ENCODE results near the gene EML6. TPM values are rescaled to one million over a fixed set of nuclear protein-coding genes. Genes with fewer than 3 reads are reported as not detected.

Gene EML6
- polyA plus RNA-seq, 1 donor (not counting 4 experiments of a cell fraction or from before 2014, with no cell fraction given): 0.96 TPM

DNA sequence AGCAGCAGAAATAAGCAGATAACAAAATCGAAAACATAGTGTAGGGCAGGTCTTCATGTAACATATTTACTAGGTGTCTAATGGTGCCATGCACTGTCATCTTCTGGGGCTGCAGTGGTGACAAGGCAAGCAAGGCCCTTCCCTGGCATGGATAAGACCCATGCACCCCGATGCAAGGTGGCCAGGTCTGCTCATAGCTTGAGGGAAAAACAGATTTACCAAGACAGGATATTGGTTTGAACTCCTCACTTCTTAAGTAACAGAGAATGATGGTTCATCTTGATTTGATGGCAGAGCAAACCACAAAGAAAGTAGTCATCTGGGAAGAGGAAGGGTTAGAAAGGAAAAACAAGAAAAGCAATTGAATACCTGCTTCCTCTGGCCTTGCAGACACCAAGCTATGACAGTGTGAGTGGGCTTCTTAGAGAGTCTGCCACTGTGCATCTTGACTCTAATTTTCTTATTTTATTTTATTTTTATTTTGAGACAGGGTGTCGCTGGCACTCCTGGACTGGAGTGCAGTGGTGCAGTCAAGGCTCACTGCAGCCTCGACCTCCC, 35.8 kb upstream of the EML6 start:
- H3K9me3 ChIP-seq (ENCODE audit: control insufficient read depth, low read depth, low read length): no peaks in the 10 kb centered on the region
- TF ChIP-seq, protein P1, sequence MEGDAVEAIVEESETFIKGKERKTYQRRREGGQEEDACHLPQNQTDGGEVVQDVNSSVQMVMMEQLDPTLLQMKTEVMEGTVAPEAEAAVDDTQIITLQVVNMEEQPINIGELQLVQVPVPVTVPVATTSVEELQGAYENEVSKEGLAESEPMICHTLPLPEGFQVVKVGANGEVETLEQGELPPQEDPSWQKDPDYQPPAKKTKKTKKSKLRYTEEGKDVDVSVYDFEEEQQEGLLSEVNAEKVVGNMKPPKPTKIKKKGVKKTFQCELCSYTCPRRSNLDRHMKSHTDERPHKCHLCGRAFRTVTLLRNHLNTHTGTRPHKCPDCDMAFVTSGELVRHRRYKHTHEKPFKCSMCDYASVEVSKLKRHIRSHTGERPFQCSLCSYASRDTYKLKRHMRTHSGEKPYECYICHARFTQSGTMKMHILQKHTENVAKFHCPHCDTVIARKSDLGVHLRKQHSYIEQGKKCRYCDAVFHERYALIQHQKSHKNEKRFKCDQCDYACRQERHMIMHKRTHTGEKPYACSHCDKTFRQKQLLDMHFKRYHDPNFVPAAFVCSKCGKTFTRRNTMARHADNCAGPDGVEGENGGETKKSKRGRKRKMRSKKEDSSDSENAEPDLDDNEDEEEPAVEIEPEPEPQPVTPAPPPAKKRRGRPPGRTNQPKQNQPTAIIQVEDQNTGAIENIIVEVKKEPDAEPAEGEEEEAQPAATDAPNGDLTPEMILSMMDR (optimal IDR thresholded peaks at IDR 0.05 in 1 of 3, IDR thresholded peaks at IDR 0.05 in 1 of 3, conservative IDR thresholded peaks at IDR 0.05 in 1 of 3; ENCODE audit: extremely low read depth in 1 of 3, insufficient read depth in 2 of 3, low read length in 3 of 3): no peak
- TF ChIP-seq EZH2 (IDR thresholded peaks at IDR 0.05; ENCODE audit: low read length): no peak
- FAIRE-seq: no peak

DNA sequence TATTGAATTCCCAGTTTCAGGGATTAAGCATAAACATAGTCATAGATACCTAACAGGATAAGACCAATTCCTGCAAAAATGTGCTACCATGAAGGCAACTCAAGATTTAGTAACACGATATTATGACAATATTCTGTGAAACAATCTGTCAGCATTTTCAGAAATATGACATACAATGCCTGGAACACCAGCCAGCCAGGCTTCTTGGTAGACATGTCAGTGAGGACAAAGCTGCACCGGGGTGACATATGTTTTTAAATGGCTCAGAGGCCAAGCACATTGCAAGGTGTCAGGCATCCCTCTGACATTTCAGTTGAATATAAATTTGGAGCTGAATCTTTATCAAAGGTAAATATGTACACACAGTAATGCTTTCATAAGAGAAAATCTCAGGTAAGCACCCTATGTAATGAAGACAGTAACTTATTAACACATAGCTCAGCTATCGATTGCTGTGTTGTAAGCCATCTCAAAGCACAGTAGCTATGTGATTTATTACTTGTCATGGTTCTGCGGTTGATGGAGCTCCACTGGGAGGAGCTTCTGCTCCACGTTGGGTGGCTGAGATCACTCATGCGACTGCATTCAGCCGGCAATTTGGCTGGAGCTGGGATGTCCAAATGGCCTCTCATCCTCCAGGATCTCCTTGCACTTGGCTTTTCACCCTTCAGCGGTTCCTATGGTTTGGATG, 31.9 kb upstream of the EML6 start:
- dilution Hi-C loops (cut with MboI; ENCODE audit: extremely low pct_ligation_motif_present, low sequenced_read_pairs): no loop called here
- Histone ChIP-seq H3K9me1 (ENCODE audit: control insufficient read depth, extremely low read depth, insufficient read depth, low read length) (no peaks in the 10 kb centered on the region), H3K4me3 (ENCODE audit: control insufficient read depth in 2 of 3, extremely low read depth in 1 of 3, insufficient read depth in 2 of 3, low read depth in 1 of 3, low read length in 3 of 3) (no peak overlapping the region), H3K4me2 (ENCODE audit: control insufficient read depth, extremely low read depth, insufficient read depth, low read depth, low read length) (no peak overlapping the region), H3K27me3 (ENCODE audit: control insufficient read depth, extremely low read depth, insufficient read depth, low read length) (no peaks in the 10 kb centered on the region), H3K79me2 (ENCODE audit: control insufficient read depth, insufficient read depth, low read length) (no peaks in the 10 kb centered on the region), H4K20me1 (ENCODE audit: control insufficient read depth, extremely low read depth, insufficient read depth, low read length) (no peaks in the 10 kb centered on the region), H3K4me1 (ENCODE audit: control insufficient read depth, extremely low read depth, insufficient read depth, low read length) (no peaks in the 10 kb centered on the region), H3K9ac (ENCODE audit: control insufficient read depth, extremely low read depth, insufficient read depth, low read length) (no peak overlapping the region), H3K27ac (ENCODE audit: control insufficient read depth, insufficient read depth, low read length) (no peak overlapping the region), H3K36me3 (ENCODE audit: control insufficient read depth in 2 of 2, extremely low read depth in 1 of 2, insufficient read depth in 2 of 2, low read length in 2 of 2) (no peaks in the 10 kb centered on the region), H2AFZ (ENCODE audit: control insufficient read depth, low read length) (no peak overlapping the region), H3K9me3 (ENCODE audit: control insufficient read depth, low read depth, low read length) (no peaks in the 10 kb centered on the region)
- FAIRE-seq (no peak), DNase-seq (ENCODE audit: low read depth, low spot score) (no peak)
- TF ChIP-seq EZH2 (IDR thresholded peaks at IDR 0.05; ENCODE audit: low read length): no peak
- TF ChIP-seq, protein P1 (optimal IDR thresholded peaks at IDR 0.05 in 1 of 3, IDR thresholded peaks at IDR 0.05 in 1 of 3, conservative IDR thresholded peaks at IDR 0.05 in 1 of 3; ENCODE audit: extremely low read depth in 1 of 3, insufficient read depth in 2 of 3, low read length in 3 of 3): no peak

More for the DNA sequence above, 35.8 kb upstream of the EML6 start:
- Histone ChIP-seq H3K27ac (ENCODE audit: control insufficient read depth, insufficient read depth, low read length) (no peak overlapping the region), H3K27me3 (ENCODE audit: control insufficient read depth, extremely low read depth, insufficient read depth, low read length) (no peaks in the 10 kb centered on the region), H4K20me1 (ENCODE audit: control insufficient read depth, extremely low read depth, insufficient read depth, low read length) (no peaks in the 10 kb centered on the region), H3K9ac (ENCODE audit: control insufficient read depth, extremely low read depth, insufficient read depth, low read length) (no peak overlapping the region), H3K4me3 (ENCODE audit: control insufficient read depth in 2 of 3, extremely low read depth in 1 of 3, insufficient read depth in 2 of 3, low read depth in 1 of 3, low read length in 3 of 3) (no peak overlapping the region), H3K4me2 (ENCODE audit: control insufficient read depth, extremely low read depth, insufficient read depth, low read depth, low read length) (no peak overlapping the region), H3K9me1 (ENCODE audit: control insufficient read depth, extremely low read depth, insufficient read depth, low read length) (no peaks in the 10 kb centered on the region), H3K79me2 (ENCODE audit: control insufficient read depth, insufficient read depth, low read length) (no peaks in the 10 kb centered on the region), H2AFZ (ENCODE audit: control insufficient read depth, low read length) (no peak overlapping the region), H3K4me1 (ENCODE audit: control insufficient read depth, extremely low read depth, insufficient read depth, low read length) (peaks cover 4% of the 10 kb centered on the region), H3K36me3 (ENCODE audit: control insufficient read depth in 2 of 2, extremely low read depth in 1 of 2, insufficient read depth in 2 of 2, low read length in 2 of 2) (no peaks in the 10 kb centered on the region)
- DNase-seq (ENCODE audit: low read depth, low spot score): no peak
- dilution Hi-C loops (cut with MboI; ENCODE audit: extremely low pct_ligation_motif_present, low sequenced_read_pairs): no loop called here

All from keratinocyte (primary cell).